Smooth muscle cell of bladder (primary cell): ENCODE data around the gene PDE1C. TPM values are rescaled to one million over a fixed set of nuclear protein-coding genes. Genes with fewer than 3 reads are reported as not detected.

Experiments used
- total RNA-seq: library from RNA; depleted of rRNA; stranded (reverse); fragments of >200 nt; gene quantifications from 2 replicates; pipeline ENCODE4 v1.2.3, GENCODE V29; 2014

Gene PDE1C
- total RNA-seq: 0.92 and 2.7 TPM in 2 replicates

DNA sequence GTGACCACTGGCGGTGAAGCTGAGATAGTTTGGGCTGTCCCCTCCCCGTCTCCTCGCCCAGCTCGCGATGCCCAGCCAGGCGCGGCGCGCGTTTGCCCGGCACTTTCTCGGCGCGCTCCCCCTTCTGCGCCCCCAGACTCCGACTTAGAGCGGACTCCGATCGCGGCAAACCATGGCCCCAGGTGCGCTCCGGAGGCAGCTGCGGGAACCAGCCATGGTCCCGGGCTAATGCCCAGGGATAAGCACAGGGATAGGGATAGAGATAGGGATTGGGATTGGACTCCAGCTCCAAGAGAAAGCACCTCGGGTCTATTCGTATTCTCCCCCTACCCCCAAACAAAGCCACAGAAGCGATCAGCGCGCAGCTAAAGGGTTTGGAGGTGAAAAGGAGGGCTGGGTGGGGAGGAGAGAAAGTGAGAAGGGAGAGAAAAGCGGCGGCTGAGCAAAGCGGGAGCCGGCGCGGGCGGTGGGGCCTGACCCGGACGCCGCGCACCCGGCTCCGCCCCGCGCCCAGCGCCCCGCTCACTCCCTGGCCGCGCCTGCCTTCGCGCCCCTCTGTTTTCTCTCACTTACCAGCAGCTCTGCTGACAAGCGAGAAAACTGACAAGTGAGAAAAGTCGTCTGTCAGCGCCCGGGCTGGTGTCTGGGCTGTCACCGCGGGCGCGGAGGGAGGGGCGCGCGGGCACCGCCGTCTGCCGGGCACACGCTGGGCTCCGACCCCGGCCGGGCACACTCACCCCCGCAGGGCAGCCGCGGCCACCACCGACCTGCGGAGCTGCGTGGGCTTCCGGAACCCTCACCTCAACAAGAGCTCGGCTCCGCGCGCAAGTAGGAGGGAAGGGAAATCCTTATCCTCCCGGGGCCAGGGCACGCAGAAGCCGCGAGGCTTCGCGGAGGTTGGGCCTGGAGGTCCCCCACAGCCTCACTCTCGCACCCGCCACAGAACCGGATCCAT, at the start of gene PDE1C:
Gene PDE1C, minus strand, starts transcription at position 2 of the 955 bp plus-strand sequence.

